Measurements from ENCODE around the gene SHISA9.

Gene SHISA9

GRCh38 chr16:13032911-13033310, 131.5 kb downstream of the SHISA9 start:
- no peak for DNase-seq

GRCh38 chr16:13036600-13036999, 135.2 kb downstream of the SHISA9 start:
- peak; percentile 19 for DNase-seq

- DNase-seq = no peak
Measured at GRCh38 chr16:13038591-13038990, 137.2 kb downstream of the SHISA9 start.

- DNase-seq = no peak
Measured at GRCh38 chr16:13039526-13039925, 138.1 kb downstream of the SHISA9 start.

- DNase-seq = no peak
Measured at GRCh38 chr16:13041180-13041579, 139.8 kb downstream of the SHISA9 start.

GRCh38 chr16:13041646-13042290, 140.4 kb downstream of the SHISA9 start:
- DNase-seq = no peak

- no peak for DNase-seq
Measured at GRCh38 chr16:13042291-13042685, 140.9 kb downstream of the SHISA9 start.

- no peak for DNase-seq
Measured at GRCh38 chr16:13046061-13046821, 144.8 kb downstream of the SHISA9 start.

GRCh38 chr16:13047276-13047675, 145.9 kb downstream of the SHISA9 start:
- DNase-seq = no peak

GRCh38 chr16:13049688-13050087, 148.3 kb downstream of the SHISA9 start:
- no peak for DNase-seq

- no peak for DNase-seq
Measured at GRCh38 chr16:13052431-13052830, 151.0 kb downstream of the SHISA9 start.

GRCh38 chr16:13055480-13055879, 154.1 kb downstream of the SHISA9 start:
- DNase-seq = no peak

GRCh38 chr16:13056607-13057006, 155.2 kb downstream of the SHISA9 start:
- DNase-seq = no peak

- DNase-seq = no peak
Measured at GRCh38 chr16:13060932-13061331, 159.5 kb downstream of the SHISA9 start.

- DNase-seq = no peak
Measured at GRCh38 chr16:13061691-13062090, 160.3 kb downstream of the SHISA9 start.

GRCh38 chr16:13062219-13062618, 160.8 kb downstream of the SHISA9 start:
- no peak for DNase-seq

- no peak for DNase-seq
Measured at GRCh38 chr16:13063457-13063856, 162.1 kb downstream of the SHISA9 start.

GRCh38 chr16:13064821-13065220, 163.4 kb downstream of the SHISA9 start:
- DNase-seq = no peak

GRCh38 chr16:13067648-13068047, 166.2 kb downstream of the SHISA9 start:
- no peak for DNase-seq

- no peak for DNase-seq
Measured at GRCh38 chr16:13068912-13069583, 167.7 kb downstream of the SHISA9 start.

- DNase-seq = no peak
Measured at GRCh38 chr16:13070268-13070667, 168.9 kb downstream of the SHISA9 start.

GRCh38 chr16:13076878-13077277, 175.5 kb downstream of the SHISA9 start:
- DNase-seq = no peak

- DNase-seq = no peak
Measured at GRCh38 chr16:13077816-13078215, 176.4 kb downstream of the SHISA9 start.

- no peak for DNase-seq
Measured at GRCh38 chr16:13080531-13080930, 179.1 kb downstream of the SHISA9 start.

Data from activated T-cell treated with anti-CD3 and anti-CD28 coated beads, Interleukin-2, amount 50 U/mL, for 48 hours (primary cell).